Measurements from ENCODE around the gene PLEKHA1. TPM values are rescaled to one million over a fixed set of nuclear protein-coding genes. Genes with fewer than 3 reads are reported as not detected.
A peak's percentile ranks its signal among the peaks of the same experiment; 100 is the strongest.

Gene PLEKHA1
- polyA plus RNA-seq, 3 donors: 5.5 to 14.9 (median 12.3) TPM

DNA sequence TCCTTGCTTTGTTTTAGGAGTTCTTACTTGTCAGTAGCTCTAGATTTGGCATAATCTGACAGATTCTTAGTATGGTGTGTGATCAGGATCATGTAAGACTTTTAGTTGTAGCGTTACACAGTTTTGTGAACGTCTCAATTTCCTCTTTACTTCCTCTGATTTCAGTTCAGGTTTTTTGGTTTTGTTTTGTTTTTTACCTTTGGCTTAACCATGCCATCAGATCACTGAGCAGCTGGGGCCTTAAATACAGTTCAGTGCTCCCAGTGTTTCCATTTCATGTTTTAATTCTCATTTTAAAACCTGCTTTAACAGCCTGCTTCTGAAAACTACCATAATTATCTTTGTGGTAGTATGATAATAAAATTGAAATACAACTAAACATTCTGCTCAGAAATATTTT lies 52.8 kb downstream of the PLEKHA1 start:
- intact Hi-C loops (cut with micrococcal nuclease): no loop called here
- Histone ChIP-seq H4K20me1 (ENCODE audit: insufficient read depth, low read length) (no peaks in the 10 kb centered on the region), H3K4me2 (replicated peaks; ENCODE audit: extremely low read depth, low read length, poor library complexity, severe bottlenecking) (no peak overlapping the region), H3K79me2 (ENCODE audit: insufficient read depth, low read length) (no peaks in the 10 kb centered on the region), H3K9ac (ENCODE audit: insufficient read depth, low read length, poor library complexity, severe bottlenecking) (no peak overlapping the region), H3K9me3 (replicated peaks in 1 of 2; ENCODE audit: control insufficient read depth in 1 of 2, insufficient read depth in 1 of 2, low read length in 2 of 2) (no peaks in the 10 kb centered on the region), H3K27ac (ENCODE audit: low read depth in 1 of 2, low read length in 2 of 2) (no peak overlapping the region), H3K27me3 (ENCODE audit: control insufficient read depth in 2 of 2, insufficient read depth in 2 of 2, low read length in 2 of 2) (no peaks in the 10 kb centered on the region), H3K4me1 (ENCODE audit: control insufficient read depth in 1 of 2, insufficient read depth in 2 of 2, low read length in 2 of 2) (no peaks in the 10 kb centered on the region), H2AFZ (ENCODE audit: insufficient read depth, low read depth, low read length, poor library complexity, severe bottlenecking) (no peak overlapping the region), H3K36me3 (replicated peaks in 1 of 2; ENCODE audit: control insufficient read depth in 1 of 2, insufficient read depth in 2 of 2, low read length in 2 of 2) (peaks cover 0 to 4% of the 10 kb centered on the region in 2 donors), H3K4me3 (replicated peaks in 1 of 3; ENCODE audit: low read depth in 2 of 3, low read length in 3 of 3) (no peak overlapping the region)
- H3K27me3 Mint-ChIP-seq (ENCODE audit: low read depth in 3 of 3): no peaks in the 10 kb centered on the region
- no peak for DNase-seq
- H3K4me1 Mint-ChIP-seq: peaks cover 5% of the 10 kb centered on the region
- TF ChIP-seq CTCF (IDR thresholded peaks at IDR 0.05): no peak
- peaks cover 13% of the 10 kb centered on the region in 2 donors for H3K36me3 Mint-ChIP-seq
- WGBS (ENCODE audit: insufficient coverage): no CpG with 5 or more reads among the region's 2 CpGs
- H3K27ac Mint-ChIP-seq: no peak overlapping the region
- no peak overlapping the region for H3K4me3 Mint-ChIP-seq
- H3K9me3 Mint-ChIP-seq: no peaks in the 10 kb centered on the region

DNA sequence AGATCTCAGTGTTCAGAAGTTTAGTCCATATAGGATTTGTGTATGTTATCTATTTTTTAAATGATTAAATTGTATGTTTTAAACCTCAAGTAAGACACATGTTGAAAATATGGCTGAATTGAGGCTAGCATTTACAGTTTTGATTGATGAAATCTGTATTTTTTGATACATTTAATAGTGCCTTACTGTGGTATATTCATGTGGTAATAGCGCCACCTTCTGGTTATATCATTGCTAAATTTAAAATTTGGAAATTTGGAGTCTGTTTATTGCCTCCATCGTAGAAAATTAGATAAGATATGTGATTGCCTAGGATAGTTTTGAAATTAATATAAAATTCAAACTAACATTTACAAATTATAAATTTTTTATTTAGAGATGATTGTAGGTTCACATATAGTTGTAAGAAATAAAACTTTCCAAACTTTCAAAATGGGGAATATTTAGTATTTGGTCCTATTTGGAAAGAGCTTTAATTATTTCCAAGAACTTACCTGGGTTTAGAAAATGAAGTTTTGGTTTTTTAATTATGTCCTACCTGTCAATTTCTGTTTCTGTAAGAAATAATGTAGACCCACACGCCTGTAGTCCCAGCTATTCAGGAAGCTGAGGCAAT lies 60.8 kb downstream of the PLEKHA1 start:
- Histone ChIP-seq H3K4me2 (replicated peaks; ENCODE audit: extremely low read depth, low read length, poor library complexity, severe bottlenecking) (no peak overlapping the region), H3K9me3 (replicated peaks in 1 of 2; ENCODE audit: control insufficient read depth in 1 of 2, insufficient read depth in 1 of 2, low read length in 2 of 2) (no peaks in the 10 kb centered on the region), H2AFZ (ENCODE audit: insufficient read depth, low read depth, low read length, poor library complexity, severe bottlenecking) (no peak overlapping the region), H3K4me1 (ENCODE audit: control insufficient read depth in 1 of 2, insufficient read depth in 2 of 2, low read length in 2 of 2) (no peaks in the 10 kb centered on the region), H3K79me2 (ENCODE audit: insufficient read depth, low read length) (no peaks in the 10 kb centered on the region), H3K36me3 (replicated peaks in 1 of 2; ENCODE audit: control insufficient read depth in 1 of 2, insufficient read depth in 2 of 2, low read length in 2 of 2) (no peaks in the 10 kb centered on the region), H4K20me1 (ENCODE audit: insufficient read depth, low read length) (no peaks in the 10 kb centered on the region), H3K27me3 (ENCODE audit: control insufficient read depth in 2 of 2, insufficient read depth in 2 of 2, low read length in 2 of 2) (no peaks in the 10 kb centered on the region), H3K4me3 (replicated peaks in 1 of 3; ENCODE audit: low read depth in 2 of 3, low read length in 3 of 3) (no peak overlapping the region), H3K27ac (ENCODE audit: low read depth in 1 of 2, low read length in 2 of 2) (no peak overlapping the region), H3K9ac (ENCODE audit: insufficient read depth, low read length, poor library complexity, severe bottlenecking) (no peak overlapping the region)
- peak; percentile 84 for TF ChIP-seq CTCF (IDR thresholded peaks at IDR 0.05)
- WGBS (ENCODE audit: insufficient coverage): no CpG with 5 or more reads among the region's 3 CpGs
- peak; percentile 18 to 54 (median 29) for DNase-seq
- Mint-ChIP-seq H3K9me3 (peaks cover 0 to 2% (median 0%) of the 10 kb centered on the region in 7 donors), H3K27ac (no peak overlapping the region), H3K36me3 (peaks cover 0 to under 1% of the 10 kb centered on the region in 2 donors), H3K4me1 (no peaks in the 10 kb centered on the region), H3K27me3 (ENCODE audit: low read depth in 3 of 3) (peaks cover 3 to 7% (median 3%) of the 10 kb centered on the region in 3 donors), H3K4me3 (no peak overlapping the region)
- intact Hi-C loops (cut with micrococcal nuclease): loop anchor here (2.0 to 10.0 kb wide), 4 partner anchors 101 to 138 kb away; partner anchors contain the start of gene DMBT1 (in 2 of the 2)
